ENCODE data around the gene ZNF334.

Gene ZNF334

DNA sequence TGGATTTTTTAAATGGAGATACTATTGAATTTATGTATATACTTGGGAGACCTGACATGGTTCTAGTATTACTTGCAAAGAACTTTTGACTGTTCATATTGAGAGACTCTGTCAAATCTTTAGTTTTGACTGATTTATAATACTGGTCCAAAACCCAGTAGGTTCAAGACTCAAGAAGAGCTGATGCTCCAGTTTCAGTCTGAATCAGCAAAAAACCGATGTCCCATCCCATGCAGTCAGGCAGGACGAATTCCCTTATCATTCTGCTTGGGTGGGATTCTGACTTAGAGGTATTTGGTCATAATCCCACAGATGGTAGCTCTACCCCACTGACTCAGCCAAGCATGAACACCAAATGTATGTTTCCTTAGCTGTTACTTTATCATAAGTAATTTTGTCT lies 29.5 kb downstream of the ZNF334 start:
- DNase-seq: no peak

DNA sequence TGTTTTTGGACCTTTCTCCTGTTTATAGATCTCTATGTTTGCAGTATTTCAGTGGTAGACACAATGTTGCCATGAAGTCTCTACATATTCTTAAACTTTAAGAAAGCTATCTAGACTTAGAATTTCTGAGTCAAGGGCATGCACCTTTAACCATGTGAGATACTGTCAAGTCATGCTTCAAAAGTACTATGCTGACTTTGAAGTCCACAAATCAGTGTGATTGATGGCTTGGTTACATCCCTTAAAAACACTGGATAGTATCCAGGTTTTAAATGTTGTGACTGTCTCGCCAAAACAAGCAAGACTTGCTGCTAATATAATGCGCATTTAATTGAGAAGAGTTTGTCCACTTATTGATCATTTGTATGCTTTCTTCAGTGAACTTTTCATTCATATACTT lies 30.5 kb downstream of the ZNF334 start:
- no peak for DNase-seq

DNA sequence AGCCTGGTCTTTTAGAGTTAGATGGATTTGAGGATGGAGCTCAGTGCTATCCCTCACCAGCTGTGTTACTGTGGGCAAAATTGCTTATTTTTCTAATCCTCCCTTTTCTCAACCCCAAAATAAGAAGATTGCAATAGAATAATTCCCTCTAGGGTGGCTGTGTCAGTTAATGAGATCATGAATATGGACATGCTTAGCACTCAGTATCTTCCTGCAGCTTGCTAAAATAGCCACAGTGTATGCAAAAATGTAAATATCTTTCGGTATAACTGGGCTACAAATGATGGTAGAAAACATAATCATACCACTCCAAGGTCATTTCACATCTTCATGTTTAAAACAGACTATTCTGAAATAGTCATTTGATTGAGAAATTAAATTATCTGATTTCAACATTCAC lies 35.7 kb downstream of the ZNF334 start:
- no peak for DNase-seq

DNA sequence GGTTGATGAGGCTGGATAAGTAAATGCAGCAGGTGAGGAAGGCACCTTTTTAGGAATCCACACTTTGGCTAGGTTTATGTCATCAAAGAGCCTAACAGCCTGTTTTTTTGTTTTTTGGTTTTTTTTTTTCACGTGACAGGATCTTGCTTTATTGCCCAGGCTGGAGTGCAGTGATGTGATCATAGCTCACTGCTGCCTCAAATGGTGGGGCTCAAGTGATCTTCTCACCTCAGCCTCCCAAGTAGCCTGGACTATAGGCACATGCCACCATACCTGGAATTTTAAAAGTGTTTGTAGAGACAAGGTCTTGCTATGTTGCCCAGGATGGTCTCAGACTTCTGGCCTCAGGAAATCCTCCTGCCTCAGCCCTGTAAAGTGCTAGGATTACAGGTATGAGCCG lies 36.1 kb downstream of the ZNF334 start:
- DNase-seq: no peak

DNA sequence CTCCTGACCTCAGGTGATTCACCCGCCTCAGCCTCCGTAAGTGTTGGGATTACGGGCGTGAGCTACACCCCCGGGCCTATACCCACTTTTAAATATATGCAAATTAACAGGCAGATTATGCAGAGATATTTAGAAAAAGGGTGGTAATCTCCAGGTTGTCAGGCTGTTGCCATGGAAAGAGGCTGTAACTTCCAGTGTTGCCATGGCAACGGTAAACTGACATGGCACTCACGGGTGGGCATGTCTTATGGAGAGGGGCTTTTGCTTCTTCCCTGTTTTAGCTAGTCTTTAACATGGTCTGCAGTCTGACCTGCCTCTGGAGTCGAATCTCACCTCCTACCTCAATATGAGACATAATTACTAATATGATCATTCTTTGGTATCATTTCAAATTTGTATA lies 44.9 kb downstream of the ZNF334 start:
- no peak for DNase-seq

DNA sequence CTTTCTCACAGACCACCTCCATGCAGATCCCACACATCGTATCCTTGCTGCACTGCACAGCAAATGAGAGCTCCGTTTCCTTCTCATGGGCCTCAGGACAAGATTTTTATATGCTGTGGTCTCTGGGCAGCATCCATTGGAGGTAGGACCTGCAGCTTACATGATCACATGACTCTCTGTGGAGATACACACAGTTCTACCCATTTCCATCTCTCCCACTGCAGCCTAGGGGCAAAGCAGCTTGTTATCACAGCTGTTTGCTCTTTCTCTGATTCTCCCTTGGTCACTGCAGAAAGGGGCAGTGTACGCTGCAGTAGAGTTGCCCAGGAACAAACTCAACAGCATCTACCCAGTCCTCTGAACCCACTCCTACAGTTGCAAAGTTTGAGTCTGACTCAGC lies 48.9 kb downstream of the ZNF334 start:
- no peak for DNase-seq

DNA sequence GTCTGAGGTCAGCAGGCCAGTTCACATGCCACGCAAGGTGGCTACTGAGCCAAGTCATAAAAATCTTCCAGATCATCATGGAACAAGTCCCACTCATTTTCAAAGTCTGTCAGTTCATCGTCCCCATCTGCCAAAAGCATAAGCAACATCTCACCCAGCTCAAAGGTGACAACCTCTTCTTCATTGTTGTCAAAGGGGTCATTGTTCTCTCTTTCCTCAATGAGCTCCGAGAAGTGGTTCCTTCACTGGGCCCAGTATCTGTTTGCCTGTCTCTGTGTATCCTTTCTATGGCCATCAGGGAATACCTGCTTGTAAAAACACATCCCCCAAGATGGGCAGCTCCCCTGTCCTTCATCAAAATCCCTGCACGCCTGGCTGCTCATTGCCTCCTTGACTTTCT lies 49.5 kb downstream of the ZNF334 start:
- DNase-seq: no peak

DNA sequence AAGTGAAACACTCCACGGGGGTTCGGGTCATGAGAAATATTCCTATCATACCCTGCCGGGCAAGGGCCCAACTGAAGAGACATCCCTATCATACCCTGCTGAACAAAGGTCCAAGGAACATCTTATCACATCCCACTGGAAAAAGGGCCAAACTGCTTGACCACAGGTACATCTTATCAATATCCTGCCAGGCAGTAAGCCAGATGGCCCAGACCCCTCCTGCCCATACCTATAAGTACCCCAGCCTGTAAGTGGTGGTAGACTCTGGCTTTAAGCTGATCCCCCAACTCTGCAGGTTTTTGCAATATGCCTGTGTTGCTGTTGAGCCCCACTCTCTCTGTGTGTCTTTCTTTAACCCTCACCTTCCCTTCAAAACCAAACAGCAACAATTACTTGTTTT lies 51.6 kb downstream of the ZNF334 start:
- no peak for DNase-seq

DNA sequence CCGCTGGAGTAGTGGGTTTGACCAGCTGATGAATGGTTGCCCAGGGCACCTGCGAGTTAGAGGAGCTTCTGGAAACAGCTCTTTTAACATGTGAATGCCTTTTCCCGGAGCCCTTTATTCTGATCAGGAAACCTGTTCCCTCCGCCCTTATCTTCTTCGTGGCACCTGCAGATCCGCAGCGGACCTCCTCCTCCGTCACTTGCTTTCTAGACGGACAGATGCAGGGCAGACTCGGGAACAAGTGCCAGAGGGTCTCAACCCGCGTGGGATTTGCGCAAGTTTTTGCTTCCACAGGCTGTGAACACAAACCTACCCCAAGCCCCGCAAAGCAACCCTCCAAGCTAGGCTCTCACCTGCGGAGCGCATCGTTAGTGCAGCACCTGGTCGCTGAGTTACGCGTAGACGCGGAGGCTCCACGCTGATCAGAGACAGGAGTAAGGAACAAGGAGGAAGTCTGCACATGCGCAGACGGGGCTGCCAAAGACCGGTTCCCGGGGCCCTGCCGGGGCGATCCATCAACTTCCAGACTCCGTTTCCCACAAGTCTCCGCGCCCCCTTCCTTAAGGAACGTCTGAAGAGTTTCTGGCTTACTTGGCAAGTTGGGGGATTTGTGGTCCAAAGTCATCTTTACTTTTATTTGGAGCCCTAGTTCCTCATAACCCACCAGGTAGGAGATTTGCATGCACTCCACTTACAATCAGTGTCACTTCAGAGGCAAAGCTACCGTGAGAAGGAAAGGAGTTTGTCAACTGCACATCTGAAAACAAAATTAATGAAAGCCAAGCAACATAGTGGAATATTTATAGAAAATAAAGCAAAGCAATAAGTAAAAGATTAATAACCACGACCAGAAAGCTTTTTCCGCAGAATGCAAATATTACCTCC lies 54.3 kb downstream of the ZNF334 start:
- no peak for DNase-seq

DNA sequence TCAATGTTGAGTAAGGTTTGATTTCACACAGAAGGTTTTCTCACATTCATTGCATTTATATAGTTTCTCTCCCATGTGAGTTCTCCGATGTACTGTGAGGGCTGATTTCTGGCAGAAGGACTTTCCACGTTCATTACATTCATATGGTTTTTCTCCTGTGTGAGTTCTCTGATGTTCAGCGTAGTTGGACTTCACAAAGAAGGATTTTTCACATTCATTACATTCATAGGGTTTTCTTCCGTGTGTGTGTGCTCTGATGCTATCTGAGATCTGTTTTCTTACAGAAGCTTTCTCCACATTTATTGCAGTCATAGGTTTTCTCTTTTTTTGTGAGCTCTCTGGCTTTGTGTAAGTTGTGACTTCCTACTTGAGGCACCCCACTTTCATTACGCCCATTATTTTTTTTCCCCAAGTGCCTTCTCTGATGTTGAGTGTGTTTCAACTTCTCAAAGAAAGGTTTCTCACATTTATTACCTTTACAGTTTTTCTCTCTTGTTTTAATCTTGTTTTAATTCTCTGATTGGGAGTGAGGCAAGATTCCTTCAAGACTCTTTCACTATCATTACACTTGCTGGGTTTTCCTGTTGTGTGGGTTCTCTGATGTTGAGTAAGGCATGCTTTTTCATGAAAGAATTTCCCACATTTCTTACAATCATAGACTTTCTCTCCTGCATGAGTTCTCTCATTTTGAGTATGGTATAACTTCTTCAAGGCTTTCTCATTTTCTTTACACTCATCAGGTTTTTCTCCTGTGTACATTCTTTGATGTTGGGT lies 56.9 kb downstream of the ZNF334 start:
- no peak for DNase-seq

DNA sequence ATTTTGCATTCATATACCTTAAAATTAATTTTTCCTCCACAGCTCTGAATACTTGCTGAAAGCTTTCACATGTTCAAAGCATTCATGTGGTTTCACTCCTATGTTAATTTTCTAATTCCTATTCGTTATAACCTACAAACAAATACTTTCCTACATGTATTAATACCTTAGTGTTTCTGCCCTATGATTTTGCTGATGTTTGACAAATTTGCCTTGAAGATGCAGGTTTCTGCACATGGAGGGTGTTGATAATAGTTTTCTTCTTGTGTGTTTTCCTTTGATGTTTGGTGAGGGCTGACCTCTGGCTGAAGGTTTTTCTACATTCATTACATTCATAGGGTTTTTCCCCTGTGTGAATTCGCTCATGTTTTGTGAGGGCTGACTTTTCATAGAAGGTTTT lies 57.6 kb downstream of the ZNF334 start:
- DNase-seq: no peak
